Measurements from ENCODE around the gene RALBP1.
A peak's percentile ranks its signal among the peaks of the same experiment; 100 is the strongest.

DNA sequence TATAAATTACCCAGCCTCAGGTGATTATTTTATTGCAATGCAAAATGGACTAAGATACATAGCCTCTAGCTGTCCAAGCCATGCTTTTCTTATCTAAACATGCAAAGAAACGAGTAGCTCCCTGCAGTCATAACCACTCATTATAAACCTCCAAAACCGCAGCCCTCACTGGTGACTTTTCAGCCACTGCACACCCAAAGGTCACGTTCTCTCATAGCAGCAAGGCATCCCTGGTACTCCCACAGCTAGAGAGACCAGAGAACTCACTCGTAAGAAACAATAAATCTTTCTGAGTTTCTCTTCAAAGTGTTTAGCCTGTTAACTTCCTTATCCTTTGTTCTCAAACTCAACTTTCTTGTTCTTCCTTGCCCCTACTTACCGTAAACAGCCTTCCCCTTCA, 28.5 kb upstream of the RALBP1 start:
- TF ChIP-seq NFE2L1 (tag; IDR thresholded peaks at IDR 0.05; ENCODE audit: borderline replicate concordance, low read depth): no peak
- TF ChIP-seq, protein P1, sequence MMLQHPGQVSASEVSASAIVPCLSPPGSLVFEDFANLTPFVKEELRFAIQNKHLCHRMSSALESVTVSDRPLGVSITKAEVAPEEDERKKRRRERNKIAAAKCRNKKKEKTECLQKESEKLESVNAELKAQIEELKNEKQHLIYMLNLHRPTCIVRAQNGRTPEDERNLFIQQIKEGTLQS (IDR thresholded peaks at IDR 0.05): no peak
- TF ChIP-seq, protein P1 (CRISPR knock-in tag; conservative IDR thresholded peaks at IDR 0.05): no peak
- no peak for TF ChIP-seq ZZZ3 (IDR thresholded peaks at IDR 0.05)
- TF ChIP-seq, protein P2, sequence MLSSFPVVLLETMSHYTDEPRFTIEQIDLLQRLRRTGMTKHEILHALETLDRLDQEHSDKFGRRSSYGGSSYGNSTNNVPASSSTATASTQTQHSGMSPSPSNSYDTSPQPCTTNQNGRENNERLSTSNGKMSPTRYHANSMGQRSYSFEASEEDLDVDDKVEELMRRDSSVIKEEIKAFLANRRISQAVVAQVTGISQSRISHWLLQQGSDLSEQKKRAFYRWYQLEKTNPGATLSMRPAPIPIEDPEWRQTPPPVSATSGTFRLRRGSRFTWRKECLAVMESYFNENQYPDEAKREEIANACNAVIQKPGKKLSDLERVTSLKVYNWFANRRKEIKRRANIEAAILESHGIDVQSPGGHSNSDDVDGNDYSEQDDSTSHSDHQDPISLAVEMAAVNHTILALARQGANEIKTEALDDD (IDR thresholded peaks at IDR 0.05): 0 out of 2 replicates have a peak, but pooled peaks have one; percentile 44
- TF ChIP-seq, protein P3, sequence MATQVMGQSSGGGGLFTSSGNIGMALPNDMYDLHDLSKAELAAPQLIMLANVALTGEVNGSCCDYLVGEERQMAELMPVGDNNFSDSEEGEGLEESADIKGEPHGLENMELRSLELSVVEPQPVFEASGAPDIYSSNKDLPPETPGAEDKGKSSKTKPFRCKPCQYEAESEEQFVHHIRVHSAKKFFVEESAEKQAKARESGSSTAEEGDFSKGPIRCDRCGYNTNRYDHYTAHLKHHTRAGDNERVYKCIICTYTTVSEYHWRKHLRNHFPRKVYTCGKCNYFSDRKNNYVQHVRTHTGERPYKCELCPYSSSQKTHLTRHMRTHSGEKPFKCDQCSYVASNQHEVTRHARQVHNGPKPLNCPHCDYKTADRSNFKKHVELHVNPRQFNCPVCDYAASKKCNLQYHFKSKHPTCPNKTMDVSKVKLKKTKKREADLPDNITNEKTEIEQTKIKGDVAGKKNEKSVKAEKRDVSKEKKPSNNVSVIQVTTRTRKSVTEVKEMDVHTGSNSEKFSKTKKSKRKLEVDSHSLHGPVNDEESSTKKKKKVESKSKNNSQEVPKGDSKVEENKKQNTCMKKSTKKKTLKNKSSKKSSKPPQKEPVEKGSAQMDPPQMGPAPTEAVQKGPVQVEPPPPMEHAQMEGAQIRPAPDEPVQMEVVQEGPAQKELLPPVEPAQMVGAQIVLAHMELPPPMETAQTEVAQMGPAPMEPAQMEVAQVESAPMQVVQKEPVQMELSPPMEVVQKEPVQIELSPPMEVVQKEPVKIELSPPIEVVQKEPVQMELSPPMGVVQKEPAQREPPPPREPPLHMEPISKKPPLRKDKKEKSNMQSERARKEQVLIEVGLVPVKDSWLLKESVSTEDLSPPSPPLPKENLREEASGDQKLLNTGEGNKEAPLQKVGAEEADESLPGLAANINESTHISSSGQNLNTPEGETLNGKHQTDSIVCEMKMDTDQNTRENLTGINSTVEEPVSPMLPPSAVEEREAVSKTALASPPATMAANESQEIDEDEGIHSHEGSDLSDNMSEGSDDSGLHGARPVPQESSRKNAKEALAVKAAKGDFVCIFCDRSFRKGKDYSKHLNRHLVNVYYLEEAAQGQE (IDR thresholded peaks at IDR 0.05; ENCODE audit: borderline replicate concordance): no peak
- TF ChIP-seq, protein P3 (CRISPR knock-in tag; IDR thresholded peaks at IDR 0.05; ENCODE audit: low read depth): no peak
- TF ChIP-seq ZNF695 (CRISPR knock-in tag; IDR thresholded peaks at IDR 0.05): no peak
- TF ChIP-seq, protein P4, sequence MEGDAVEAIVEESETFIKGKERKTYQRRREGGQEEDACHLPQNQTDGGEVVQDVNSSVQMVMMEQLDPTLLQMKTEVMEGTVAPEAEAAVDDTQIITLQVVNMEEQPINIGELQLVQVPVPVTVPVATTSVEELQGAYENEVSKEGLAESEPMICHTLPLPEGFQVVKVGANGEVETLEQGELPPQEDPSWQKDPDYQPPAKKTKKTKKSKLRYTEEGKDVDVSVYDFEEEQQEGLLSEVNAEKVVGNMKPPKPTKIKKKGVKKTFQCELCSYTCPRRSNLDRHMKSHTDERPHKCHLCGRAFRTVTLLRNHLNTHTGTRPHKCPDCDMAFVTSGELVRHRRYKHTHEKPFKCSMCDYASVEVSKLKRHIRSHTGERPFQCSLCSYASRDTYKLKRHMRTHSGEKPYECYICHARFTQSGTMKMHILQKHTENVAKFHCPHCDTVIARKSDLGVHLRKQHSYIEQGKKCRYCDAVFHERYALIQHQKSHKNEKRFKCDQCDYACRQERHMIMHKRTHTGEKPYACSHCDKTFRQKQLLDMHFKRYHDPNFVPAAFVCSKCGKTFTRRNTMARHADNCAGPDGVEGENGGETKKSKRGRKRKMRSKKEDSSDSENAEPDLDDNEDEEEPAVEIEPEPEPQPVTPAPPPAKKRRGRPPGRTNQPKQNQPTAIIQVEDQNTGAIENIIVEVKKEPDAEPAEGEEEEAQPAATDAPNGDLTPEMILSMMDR (IDR thresholded peaks at IDR 0.05 in 2 of 3, conservative IDR thresholded peaks at IDR 0.05 in 1 of 3; ENCODE audit: insufficient read depth in 2 of 3, low read depth in 1 of 3, low read length in 3 of 3): no peak
- TF ChIP-seq GABPA (tag; conservative IDR thresholded peaks at IDR 0.05; ENCODE audit: low read depth): no peak
- no peak for TF ChIP-seq ZNF561 (CRISPR knock-in tag; conservative IDR thresholded peaks at IDR 0.05)
- TF ChIP-seq EZH2 (IDR thresholded peaks at IDR 0.05; ENCODE audit: borderline replicate concordance, low read depth, low read length): no peak
- TF ChIP-seq CHCHD3 (CRISPR knock-in tag; IDR thresholded peaks at IDR 0.05): no peak
- TF ChIP-seq STAT5B (CRISPR knock-in tag; IDR thresholded peaks at IDR 0.05): no peak
- TF ChIP-seq NR4A1 (CRISPR knock-in tag; IDR thresholded peaks at IDR 0.05): no peak
- no peak for TF ChIP-seq NR4A1 (tag; IDR thresholded peaks at IDR 0.05)

Measured in K562 (cell line).